ENCODE data around the gene DLG2. TPM values are rescaled to one million over a fixed set of nuclear protein-coding genes. Genes with fewer than 3 reads are reported as not detected.

DLG2 gene
- total RNA-seq, 4 donors from 2014 or later = 6.5 to 14.6 (median 7.2) TPM

- no peaks in the 10 kb centered on the region for H3K27me3 ChIP-seq
- no peak overlapping the region for H3K27ac ChIP-seq
- no peaks in the 10 kb centered on the region for H3K9me3 ChIP-seq
- DNase-seq (ENCODE audit: low spot score in 2 of 2) = no peak
- H3K4me1 ChIP-seq = peaks cover 0 to 10% (median 0%) of the 10 kb centered on the region in 4 donors
- WGBS, 2 donors = 88 to 89% methylated on average over 3 of the region's 3 CpGs
- no peak overlapping the region for H3K4me3 ChIP-seq
- no peaks in the 10 kb centered on the region for H3K36me3 ChIP-seq
- TF ChIP-seq CTCF (IDR thresholded peaks at IDR 0.05) = no peak
- no peak for TF ChIP-seq EP300 (IDR thresholded peaks at IDR 0.05)
- no peak for TF ChIP-seq POLR2A (IDR thresholded peaks at IDR 0.05)
Measured at GRCh38 chr11:84243629-84244263, 1383.4 kb downstream of the DLG2 start.

- Histone ChIP-seq H3K27me3 (no peaks in the 10 kb centered on the region), H3K27ac (no peak overlapping the region), H3K4me3 (no peak overlapping the region), H3K4me1 (no peaks in the 10 kb centered on the region), H3K36me3 (no peaks in the 10 kb centered on the region), H3K9me3 (no peaks in the 10 kb centered on the region)
- WGBS, 2 donors = 76% methylated on average over 5 of the region's 5 CpGs
- TF ChIP-seq EP300 (IDR thresholded peaks at IDR 0.05) (no peak), POLR2A (IDR thresholded peaks at IDR 0.05) (no peak), CTCF (IDR thresholded peaks at IDR 0.05) (no peak)
- no peak for DNase-seq (ENCODE audit: low spot score in 2 of 2)
Measured at GRCh38 chr11:84241343-84242131, 1385.6 kb downstream of the DLG2 start.

GRCh38 chr11:84240847-84241246 lies 1386.3 kb downstream of the DLG2 start:
- no peak for TF ChIP-seq CTCF (IDR thresholded peaks at IDR 0.05)
- TF ChIP-seq POLR2A (IDR thresholded peaks at IDR 0.05) = no peak
- TF ChIP-seq EP300 (IDR thresholded peaks at IDR 0.05) = no peak
- Histone ChIP-seq H3K27me3 (no peaks in the 10 kb centered on the region), H3K27ac (no peak overlapping the region), H3K36me3 (no peaks in the 10 kb centered on the region), H3K4me1 (no peaks in the 10 kb centered on the region), H3K9me3 (no peaks in the 10 kb centered on the region), H3K4me3 (no peak overlapping the region)
- no peak for DNase-seq (ENCODE audit: low spot score in 2 of 2)
- 92 to 94% methylated on average over 1 of the region's 1 CpG for WGBS, 2 donors

- Histone ChIP-seq H3K4me3 (no peak overlapping the region), H3K9me3 (no peaks in the 10 kb centered on the region), H3K36me3 (no peaks in the 10 kb centered on the region), H3K4me1 (no peaks in the 10 kb centered on the region), H3K27me3 (no peaks in the 10 kb centered on the region), H3K27ac (no peak overlapping the region)
- TF ChIP-seq EP300 (IDR thresholded peaks at IDR 0.05) (no peak), POLR2A (IDR thresholded peaks at IDR 0.05) (no peak), CTCF (IDR thresholded peaks at IDR 0.05) (no peak)
- DNase-seq (ENCODE audit: low spot score in 2 of 2) = no peak
Measured at GRCh38 chr11:84236436-84236835, 1390.7 kb downstream of the DLG2 start.

- 52 to 57% methylated on average over 4 of the region's 4 CpGs for WGBS, 2 donors
- Histone ChIP-seq H3K4me3 (no peak overlapping the region), H3K4me1 (no peaks in the 10 kb centered on the region), H3K27me3 (no peaks in the 10 kb centered on the region), H3K36me3 (no peaks in the 10 kb centered on the region), H3K27ac (no peak overlapping the region), H3K9me3 (no peaks in the 10 kb centered on the region)
- DNase-seq (ENCODE audit: low spot score in 2 of 2) = no peak
- TF ChIP-seq POLR2A (IDR thresholded peaks at IDR 0.05) = no peak
- TF ChIP-seq EP300 (IDR thresholded peaks at IDR 0.05) = no peak
- no peak for TF ChIP-seq CTCF (IDR thresholded peaks at IDR 0.05)
Measured at GRCh38 chr11:84234462-84235202, 1392.5 kb downstream of the DLG2 start.

Measured in tibial nerve (tissue), 4 donors.